GM23248 (cell line): ENCODE data around the gene PDGFRA. TPM values are rescaled to one million over a fixed set of nuclear protein-coding genes. Genes with fewer than 3 reads are reported as not detected.

Source experiments
- DNase-seq: peaks from one replicate; pipeline ENCODE4 v3.0.0-alpha.2; 2015
- H2AFZ ChIP-seq: fragments of 200-600 bp; sonication (generic); 2 replicates; pipeline ENCODE4 v1.6.1; 2016; ENCODE audit warnings: antibody characterized with exemption
- H3F3A ChIP-seq: fragments of 200-600 bp; sonication (generic); 2 replicates; pipeline ENCODE4 v1.6.1; 2016; ENCODE audit warnings: mild to moderate bottlenecking, antibody characterized with exemption, mixed run types; ENCODE audit not compliant: insufficient read depth
- H3K27ac ChIP-seq: fragments of 200-600 bp; sonication (generic); 2 replicates; pipeline ENCODE4 v1.5.1; 2016; ENCODE audit warnings: mild to moderate bottlenecking
- H3K27me3 ChIP-seq: fragments of 200-600 bp; sonication (generic); replicated peaks from 2 replicates; pipeline ENCODE4 v1.6.1; 2016; ENCODE audit warnings: mild to moderate bottlenecking; ENCODE audit not compliant: insufficient read depth
- H3K36me3 ChIP-seq: fragments of 200-600 bp; sonication (generic); 2 replicates; pipeline ENCODE4 v1.6.1; 2016; ENCODE audit warnings: low read depth, mild to moderate bottlenecking
- H3K4me1 ChIP-seq: fragments of 200-600 bp; sonication (generic); 2 replicates; pipeline ENCODE4 v1.6.1; 2016; ENCODE audit warnings: mild to moderate bottlenecking; ENCODE audit not compliant: insufficient read depth
- H3K4me2 ChIP-seq: fragments of 200-600 bp; sonication (generic); one replicate; pipeline ENCODE4 v1.6.1; 2016; ENCODE audit warnings: mild to moderate bottlenecking; ENCODE audit not compliant: unreplicated experiment
- H3K4me3 ChIP-seq: fragments of 200-600 bp; sonication (generic); 2 replicates; pipeline ENCODE4 v1.5.1; 2016; ENCODE audit warnings: mild to moderate bottlenecking
- H3K79me2 ChIP-seq: fragments of 200-600 bp; sonication (generic); 2 replicates; pipeline ENCODE4 v1.6.1; 2016; ENCODE audit warnings: mild to moderate bottlenecking; ENCODE audit not compliant: insufficient read depth
- H3K9ac ChIP-seq: fragments of 200-600 bp; sonication (generic); 2 replicates; pipeline ENCODE4 v1.6.1; 2016; ENCODE audit warnings: mild to moderate bottlenecking
- H3K9me2 ChIP-seq: fragments of 200-600 bp; sonication (generic); 2 replicates; pipeline ENCODE4 v1.6.1; 2016; ENCODE audit warnings: mixed run types, mild to moderate bottlenecking, moderate library complexity; ENCODE audit not compliant: insufficient read depth
- H3K9me3 ChIP-seq: fragments of 200-600 bp; sonication (generic); one replicate; pipeline ENCODE4 v1.6.1; 2017; ENCODE audit warnings: low read depth
- H4K20me1 ChIP-seq: fragments of 200-600 bp; sonication (generic); 2 replicates; pipeline ENCODE4 v1.6.0; 2016; ENCODE audit not compliant: insufficient read depth
- EZH2 ChIP-seq: fragments of 200-600 bp; sonication (generic); IDR thresholded peaks from 2 replicates; pipeline ENCODE4 v1.6.1; 2018; ENCODE audit warnings: antibody characterized with exemption, mild to moderate bottlenecking; ENCODE audit not compliant: insufficient read depth, poor library complexity, severe bottlenecking
- EZH2phosphoT487 ChIP-seq: fragments of 200-600 bp; sonication (generic); IDR thresholded peaks from 2 replicates; pipeline ENCODE4 v1.6.1; 2018; ENCODE audit warnings: antibody characterized with exemption, moderate library complexity, mild to moderate bottlenecking, low read depth; ENCODE audit not compliant: insufficient read depth
- WGBS, 2 experiments: methylation state at CpG; one replicate each; pipeline ENCODE4 v1.1.6; 2015 to 2017; ENCODE audit warnings: low lambda C conversion rate in 2 of 2, low coverage in 1 of 2; ENCODE audit errors: missing lambda C conversion rate in 2 of 2; 5-methylcytosine and 5-hydroxymethylcytosine counted together
- in situ Hi-C: fragments of 300-500 bp; cut with MboI; formaldehyde crosslinking; loops from 2 replicates; pipeline ENCODE4 v1.15.0; 2020
- polyA plus RNA-seq: library from polyadenylated mRNA; unstranded; fragments of >200 nt; fragmentation: Nextera tagmentation; extraction: Ambion mirVana; gene quantifications from 2 replicates; pipeline ENCODE4 v1.2.1, GENCODE V29; 2016
- total RNA-seq: library from RNA; depleted of rRNA; stranded (reverse); fragments of >200 nt; shearing (Covaris generic); gene quantifications from 2 replicates; pipeline ENCODE4 v1.2.3, GENCODE V29; 2014

PDGFRA gene
- total and polyA plus RNA-seq, 2 experiments from 2014 or later, result 109 to 225 TPM

DNA sequence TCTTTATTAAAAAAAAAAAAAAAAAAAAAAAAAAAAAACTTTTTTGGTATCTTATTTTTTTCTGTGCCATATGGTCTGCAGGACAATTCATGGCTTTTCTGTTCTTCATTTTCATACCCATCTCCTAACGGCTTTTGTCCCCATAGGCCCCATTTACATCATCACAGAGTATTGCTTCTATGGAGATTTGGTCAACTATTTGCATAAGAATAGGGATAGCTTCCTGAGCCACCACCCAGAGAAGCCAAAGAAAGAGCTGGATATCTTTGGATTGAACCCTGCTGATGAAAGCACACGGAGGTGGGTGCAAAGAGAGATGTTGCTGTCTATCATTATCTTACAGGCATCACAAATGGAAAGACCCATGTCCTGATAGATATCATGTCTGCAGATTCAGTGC is 49.1 kb downstream of the PDGFRA start:
- Histone ChIP-seq H4K20me1 (no peaks in the 10 kb centered on the region), H3K9me2 (no peaks in the 10 kb centered on the region), H3K9me3 (no peaks in the 10 kb centered on the region), H3K79me2 (peaks cover 58% of the 10 kb centered on the region), H3K4me1 (peaks cover 70% of the 10 kb centered on the region), H3K4me2 (no peak overlapping the region), H3K36me3 (peaks cover 84% of the 10 kb centered on the region), H3K4me3 (no peak overlapping the region), H3F3A (peaks cover 97% of the 10 kb centered on the region), H3K9ac (no peak overlapping the region), H2AFZ (no peak overlapping the region), H3K27me3 (no peaks in the 10 kb centered on the region), H3K27ac (peak overlapping the region; percentile 73)
- no peak for DNase-seq
- 91 to 98% methylated on average over 2 of the region's 2 CpGs for WGBS, 2 experiments
- in situ Hi-C loops, result no loop called here
- TF ChIP-seq EZH2phosphoT487, result no peak
- TF ChIP-seq EZH2, result no peak

DNA sequence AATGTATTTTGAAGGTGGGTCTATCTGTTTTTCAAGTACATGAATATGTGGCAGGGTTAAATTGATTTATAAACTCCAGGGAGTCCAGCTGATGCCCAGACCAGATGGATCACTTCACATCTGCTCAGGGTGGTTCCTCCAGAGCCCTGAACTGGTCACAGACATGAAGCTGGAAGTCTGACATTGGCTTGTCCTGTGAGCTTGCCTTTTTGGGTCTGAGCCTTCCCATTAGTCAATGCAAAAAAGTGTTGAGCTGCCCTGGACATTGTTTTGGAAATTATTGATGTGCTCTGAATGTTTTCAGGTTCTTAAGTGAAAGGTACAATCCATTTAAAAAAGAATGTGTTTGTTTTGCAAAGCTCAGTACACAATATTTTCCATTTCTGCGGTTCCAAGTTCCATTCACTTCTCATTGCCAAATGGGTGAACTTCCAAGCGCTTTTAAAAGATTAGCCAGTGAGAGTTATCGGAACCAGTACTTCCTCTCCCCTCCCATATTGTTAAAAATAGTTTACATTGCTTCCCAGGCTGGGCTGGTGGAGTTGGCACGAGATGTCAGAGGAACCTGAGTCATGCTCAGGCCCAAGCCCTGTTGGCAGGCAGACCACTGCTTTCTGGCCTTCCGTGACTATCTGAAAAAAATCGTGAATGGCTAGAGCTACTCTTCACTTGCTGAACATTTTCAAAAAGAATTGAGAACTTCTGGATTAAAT is 52.1 kb downstream of the PDGFRA start:
- TF ChIP-seq EZH2 (no peak), EZH2phosphoT487 (no peak)
- Histone ChIP-seq H3K4me2 (peak overlapping the region; percentile 61), H4K20me1 (no peaks in the 10 kb centered on the region), H3K36me3 (peaks cover 78% of the 10 kb centered on the region), H3K79me2 (peaks cover 56% of the 10 kb centered on the region), H3K4me1 (peaks cover 52% of the 10 kb centered on the region), H2AFZ (no peak overlapping the region), H3K27ac (peak overlapping the region; percentile 94), H3K9me2 (no peaks in the 10 kb centered on the region), H3K9me3 (no peaks in the 10 kb centered on the region), H3F3A (peaks cover 84% of the 10 kb centered on the region), H3K9ac (peak overlapping the region; percentile 71), H3K4me3 (no peak overlapping the region), H3K27me3 (no peaks in the 10 kb centered on the region)
- in situ Hi-C loops, result no loop called here
- DNase-seq, result peak; percentile 98
- WGBS, 2 experiments, result 0 to 2% methylated on average over 6 of the region's 6 CpGs

DNA sequence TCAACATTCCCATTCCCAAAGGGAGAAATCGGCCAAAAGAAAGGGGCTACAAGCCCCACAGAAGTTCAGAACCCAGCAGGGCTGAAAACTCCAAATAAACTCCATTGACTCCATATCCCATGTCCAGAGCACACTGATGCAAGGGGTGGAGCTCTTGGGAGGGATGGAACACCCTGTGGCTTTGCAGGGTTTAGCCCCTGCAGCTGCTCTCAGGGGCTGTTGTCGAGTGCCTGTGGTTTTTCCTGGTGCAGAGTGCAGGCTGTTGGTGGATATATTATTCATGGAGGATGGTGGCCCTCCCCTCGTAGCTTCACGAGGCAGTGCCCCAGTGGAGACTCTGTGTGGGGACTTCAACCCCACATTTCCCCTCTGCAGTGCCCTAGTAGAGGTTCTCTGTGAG is 53.7 kb downstream of the PDGFRA start:
- TF ChIP-seq EZH2phosphoT487 (no peak), EZH2 (no peak)
- WGBS, 2 experiments, result 97 to 98% methylated on average over 4 of the region's 4 CpGs
- H3K4me2 ChIP-seq, result no peak overlapping the region
- no peaks in the 10 kb centered on the region for H4K20me1 ChIP-seq
- H2AFZ ChIP-seq, result no peak overlapping the region
- no peak overlapping the region for H3K4me3 ChIP-seq
- H3K9me2 ChIP-seq, result no peaks in the 10 kb centered on the region
- H3K9me3 ChIP-seq, result no peaks in the 10 kb centered on the region
- peaks cover 35% of the 10 kb centered on the region for H3K4me1 ChIP-seq
- peaks cover 82% of the 10 kb centered on the region for H3K36me3 ChIP-seq
- no peak for DNase-seq
- H3K27ac ChIP-seq, result peak overlapping the region; percentile 94
- H3F3A ChIP-seq, result peaks cover 80% of the 10 kb centered on the region
- no peak overlapping the region for H3K9ac ChIP-seq
- no peaks in the 10 kb centered on the region for H3K27me3 ChIP-seq
- in situ Hi-C loops, result no loop called here
- H3K79me2 ChIP-seq, result peaks cover 69% of the 10 kb centered on the region

DNA sequence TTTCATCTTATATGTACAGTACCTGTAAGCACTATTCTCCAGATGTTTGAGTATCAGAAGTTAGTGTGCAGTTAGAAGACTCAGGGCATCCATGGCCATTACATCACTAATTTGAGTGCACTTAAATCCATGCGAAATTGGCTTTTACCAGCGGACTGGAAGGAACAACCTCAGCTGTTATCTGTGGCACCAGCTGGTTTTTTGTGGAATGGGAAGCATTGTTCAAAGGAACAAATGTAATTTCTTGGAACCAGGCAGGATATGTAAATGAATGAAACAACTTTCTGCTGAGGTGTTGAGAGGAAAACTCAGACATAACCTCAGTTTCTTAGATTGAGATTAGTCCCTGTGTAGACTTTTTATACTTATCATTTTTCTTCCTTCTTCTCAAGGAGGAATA is 60.2 kb downstream of the PDGFRA start:
- no peaks in the 10 kb centered on the region for H3K9me2 ChIP-seq
- no peak overlapping the region for H2AFZ ChIP-seq
- no peaks in the 10 kb centered on the region for H3K4me1 ChIP-seq
- H3K27ac ChIP-seq, result no peak overlapping the region
- no peaks in the 10 kb centered on the region for H4K20me1 ChIP-seq
- H3K4me3 ChIP-seq, result no peak overlapping the region
- no peaks in the 10 kb centered on the region for H3K27me3 ChIP-seq
- in situ Hi-C loops, result no loop called here
- peaks cover 90% of the 10 kb centered on the region for H3K36me3 ChIP-seq
- H3K9me3 ChIP-seq, result no peaks in the 10 kb centered on the region
- 76 to 80% methylated on average over 2 of the region's 2 CpGs for WGBS, 2 experiments
- no peak overlapping the region for H3K4me2 ChIP-seq
- peaks cover 77% of the 10 kb centered on the region for H3F3A ChIP-seq
- peaks cover 87% of the 10 kb centered on the region for H3K79me2 ChIP-seq
- TF ChIP-seq EZH2 (no peak), EZH2phosphoT487 (no peak)
- no peak for DNase-seq
- no peak overlapping the region for H3K9ac ChIP-seq
